Colonic mucosa (tissue), 4 donors: Measurements from ENCODE around the gene MBOAT1. TPM values are rescaled to one million over a fixed set of nuclear protein-coding genes. Genes with fewer than 3 reads are reported as not detected.
"Not testable (repeated sequence)": the region's sequence is repeated elsewhere in the genome, so short reads cannot be mapped to it uniquely, and the experiment has no call there.

Experiments
- DNase-seq: peaks from one replicate; pipeline ENCODE4 v3.0.0-alpha.2; 2020
- H3K27ac ChIP-seq: fragments of 200-600 bp; one replicate; pipeline ENCODE4 v1.8.0; 2021
- H3K27me3 ChIP-seq: fragments of 200-600 bp; one replicate; pipeline ENCODE4 v1.8.0; 2021
- H3K36me3 ChIP-seq: fragments of 200-600 bp; one replicate; pipeline ENCODE4 v1.8.0; 2021
- H3K4me1 ChIP-seq: fragments of 200-600 bp; one replicate; pipeline ENCODE4 v1.8.0; 2021; ENCODE audit warnings: mild to moderate bottlenecking
- H3K4me3 ChIP-seq: fragments of 200-600 bp; one replicate; pipeline ENCODE4 v1.8.0; 2021
- H3K9ac ChIP-seq, 2 donors: one replicate each; pipeline ENCODE4 v1.7.0; 2013; ENCODE audit warnings: control low read depth in 2 of 2, low read depth in 2 of 2, low read length in 2 of 2
- H3K9me3 ChIP-seq: fragments of 200-600 bp; one replicate; pipeline ENCODE4 v1.8.0; 2021
- intact Hi-C: fragments of 100-400 bp; cut with DNase I; formaldehyde crosslinking; loops from one replicate; pipeline ENCODE4 v1.14.1; 2022
- total RNA-seq, 2 donors: library from RNA; stranded (reverse); fragmentation: NEBNext Ultra II Directional in 1 of 2; extraction: Animal tissue kit (Norgen Biotek cat#: 25700) in 1 of 2; gene quantifications; one replicate each; pipeline ENCODE4 v1.2.1, GENCODE V29; 2021
- TF ChIP-seq, protein P1 (sequence below): fragments of 200-600 bp; IDR thresholded peaks from one replicate; pipeline ENCODE4 v1.8.0; 2022; ENCODE audit warnings: antibody characterized with exemption, mild to moderate bottlenecking
- donor health status: healthy.
- donor health status: DM: no; HTN: no; CAD: no.
- donor health status: DM: no; HTN: no; CAD: no.

The MBOAT1 gene
- total RNA-seq, 2 donors from 2014 or later, result 45.7 to 54.1 TPM

DNA sequence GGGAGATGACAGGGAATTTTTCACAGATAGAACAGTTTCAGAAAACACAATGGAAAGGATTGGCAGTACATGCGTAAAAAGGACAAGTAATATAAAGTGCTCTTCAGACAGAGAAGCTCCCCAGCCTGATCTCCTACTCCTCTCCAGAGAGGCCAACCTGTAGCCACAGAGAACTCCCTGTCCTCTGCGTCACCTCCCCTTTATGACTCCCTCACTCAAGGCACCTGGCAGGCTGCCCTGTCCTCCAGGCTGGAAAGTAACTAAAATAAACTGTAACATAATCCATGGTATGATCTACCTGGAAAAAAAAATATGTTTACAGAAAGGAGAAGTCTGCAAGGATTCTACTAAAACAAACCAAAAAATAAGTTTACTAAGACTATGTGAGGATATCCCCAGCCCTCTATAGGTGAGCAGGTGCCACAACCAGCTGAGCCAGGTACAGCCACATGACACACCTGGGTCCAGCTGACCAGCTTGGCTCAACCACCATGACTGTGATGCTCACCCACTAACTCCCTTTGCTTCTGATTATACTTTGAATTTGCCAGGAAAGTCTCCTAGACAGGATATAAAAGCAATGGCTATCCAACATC, 29.2 kb downstream of the MBOAT1 start:
- H3K4me3 ChIP-seq, result no peak overlapping the region
- no peaks in the 10 kb centered on the region for H3K9me3 ChIP-seq
- DNase-seq, result peak; percentile 93
- H3K27ac ChIP-seq, result peak overlapping the region; percentile 77
- peak overlapping the region in 1 of 2 donors; percentile 48 for H3K9ac ChIP-seq
- no peaks in the 10 kb centered on the region for H3K27me3 ChIP-seq
- H3K36me3 ChIP-seq, result no peaks in the 10 kb centered on the region
- TF ChIP-seq, protein P1, sequence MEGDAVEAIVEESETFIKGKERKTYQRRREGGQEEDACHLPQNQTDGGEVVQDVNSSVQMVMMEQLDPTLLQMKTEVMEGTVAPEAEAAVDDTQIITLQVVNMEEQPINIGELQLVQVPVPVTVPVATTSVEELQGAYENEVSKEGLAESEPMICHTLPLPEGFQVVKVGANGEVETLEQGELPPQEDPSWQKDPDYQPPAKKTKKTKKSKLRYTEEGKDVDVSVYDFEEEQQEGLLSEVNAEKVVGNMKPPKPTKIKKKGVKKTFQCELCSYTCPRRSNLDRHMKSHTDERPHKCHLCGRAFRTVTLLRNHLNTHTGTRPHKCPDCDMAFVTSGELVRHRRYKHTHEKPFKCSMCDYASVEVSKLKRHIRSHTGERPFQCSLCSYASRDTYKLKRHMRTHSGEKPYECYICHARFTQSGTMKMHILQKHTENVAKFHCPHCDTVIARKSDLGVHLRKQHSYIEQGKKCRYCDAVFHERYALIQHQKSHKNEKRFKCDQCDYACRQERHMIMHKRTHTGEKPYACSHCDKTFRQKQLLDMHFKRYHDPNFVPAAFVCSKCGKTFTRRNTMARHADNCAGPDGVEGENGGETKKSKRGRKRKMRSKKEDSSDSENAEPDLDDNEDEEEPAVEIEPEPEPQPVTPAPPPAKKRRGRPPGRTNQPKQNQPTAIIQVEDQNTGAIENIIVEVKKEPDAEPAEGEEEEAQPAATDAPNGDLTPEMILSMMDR, result no peak
- H3K4me1 ChIP-seq, result peaks cover 2% of the 10 kb centered on the region
- intact Hi-C loops, result no loop called here

DNA sequence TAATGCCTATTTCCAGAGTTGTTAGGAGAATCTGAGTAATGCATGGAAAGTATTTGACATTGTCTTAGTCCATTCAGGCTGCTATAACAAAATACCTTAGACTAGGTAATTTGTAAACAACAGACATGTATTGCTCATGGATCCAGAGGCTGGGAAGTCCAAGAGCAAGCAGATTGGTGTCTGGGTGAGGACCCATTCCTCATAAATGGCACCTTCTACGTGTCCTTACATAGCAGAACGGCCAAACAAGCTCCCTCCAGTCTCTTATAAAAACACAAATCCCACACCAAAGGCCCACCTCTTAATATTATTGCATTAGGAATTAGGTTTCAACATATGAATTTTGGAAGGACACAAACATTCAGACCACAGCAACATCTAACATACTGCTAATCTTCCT, 30.2 kb downstream of the MBOAT1 start:
- Histone ChIP-seq H3K9ac (no peak overlapping the region), H3K27ac (no peak overlapping the region), H3K27me3 (no peaks in the 10 kb centered on the region), H3K4me3 (no peak overlapping the region), H3K9me3 (no peaks in the 10 kb centered on the region), H3K4me1 (peaks cover 5% of the 10 kb centered on the region), H3K36me3 (no peaks in the 10 kb centered on the region)
- no peak for DNase-seq
- intact Hi-C loops, result no loop called here
- TF ChIP-seq, protein P1, result no peak

DNA sequence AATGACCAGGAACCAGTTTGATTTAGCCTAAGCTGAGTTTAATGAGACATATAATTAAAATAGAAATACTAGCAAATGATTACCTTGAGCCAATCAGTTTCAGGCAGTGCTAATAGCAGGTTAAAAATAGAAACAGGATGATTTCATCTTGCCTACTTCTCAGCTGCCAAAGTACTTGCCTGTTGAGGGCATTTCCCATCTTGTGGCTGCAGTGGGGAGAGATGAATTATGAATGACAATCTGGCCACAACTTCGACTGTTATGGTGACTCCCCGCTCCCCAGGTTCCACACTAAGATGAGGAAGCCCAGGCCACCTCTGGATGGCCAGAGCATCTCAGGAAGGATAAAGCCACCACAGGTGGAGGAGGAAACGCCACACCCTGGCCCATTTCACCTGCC, 31.3 kb downstream of the MBOAT1 start:
- Histone ChIP-seq H3K36me3 (no peaks in the 10 kb centered on the region), H3K4me3 (no peak overlapping the region), H3K4me1 (peaks cover 5% of the 10 kb centered on the region), H3K27ac (no peak overlapping the region), H3K9ac (no peak overlapping the region), H3K9me3 (no peaks in the 10 kb centered on the region), H3K27me3 (no peaks in the 10 kb centered on the region)
- DNase-seq, result no peak
- TF ChIP-seq, protein P1, result no peak
- intact Hi-C loops, result no loop called here

DNA sequence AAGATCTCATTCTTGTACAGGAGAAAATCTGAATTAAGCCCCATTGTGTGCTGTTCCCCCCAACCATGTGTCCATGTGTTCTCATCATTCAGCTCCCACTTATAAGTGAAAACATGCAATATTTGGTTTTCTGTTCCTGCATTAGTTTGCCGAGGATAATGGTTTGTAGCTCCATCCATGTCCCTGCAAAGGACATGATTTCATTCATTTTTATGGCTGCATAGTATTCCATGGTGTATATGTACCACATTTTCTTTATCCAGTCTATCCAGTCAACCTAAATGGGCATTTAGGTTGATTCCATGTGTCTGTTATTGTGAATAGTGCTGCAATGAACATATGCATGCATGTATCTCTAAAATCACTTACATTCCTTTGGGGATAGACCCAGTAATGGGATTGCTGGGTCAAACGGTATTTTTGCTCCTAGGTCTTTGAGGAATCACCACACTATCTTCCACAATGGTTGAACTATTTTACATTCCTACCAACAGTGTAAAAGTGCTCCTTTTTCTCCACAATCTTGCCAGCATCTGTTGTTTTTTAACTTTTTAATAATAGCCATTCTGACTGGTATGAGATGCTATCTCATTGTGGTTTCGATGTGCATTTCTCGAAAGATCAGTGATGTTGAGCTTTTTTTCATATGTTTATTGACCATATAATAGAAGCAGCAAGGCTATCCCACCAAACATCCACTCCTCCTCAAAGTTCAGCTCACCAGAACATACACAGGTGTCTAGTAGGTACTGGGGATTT, 32.8 kb downstream of the MBOAT1 start:
- H3K9me3 ChIP-seq, H3K4me1 ChIP-seq, H3K36me3 ChIP-seq, DNase-seq, intact Hi-C loops, H3K4me3 ChIP-seq, H3K9ac ChIP-seq, H3K27me3 ChIP-seq, H3K27ac ChIP-seq: not testable (repeated sequence)

DNA sequence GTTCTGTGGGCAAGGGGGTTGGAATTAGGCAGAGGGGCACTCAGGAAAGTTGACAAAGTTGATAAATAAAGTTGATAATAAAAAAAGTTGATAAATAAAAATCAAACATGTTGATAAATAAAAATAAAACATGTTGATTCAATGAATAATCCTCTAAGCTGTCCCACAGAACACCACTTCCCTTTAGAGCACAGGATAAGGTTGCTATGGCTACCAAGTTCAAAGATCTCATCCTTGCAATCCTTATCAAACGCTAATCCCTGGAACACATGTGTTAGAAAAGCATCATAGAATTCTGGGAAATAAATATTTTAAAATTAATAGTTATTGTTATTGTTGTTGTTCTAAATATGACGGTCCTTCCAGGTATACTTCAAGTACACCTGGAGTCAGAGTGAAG, 33.9 kb downstream of the MBOAT1 start:
- TF ChIP-seq, protein P1, result no peak
- no peaks in the 10 kb centered on the region for H3K9me3 ChIP-seq
- intact Hi-C loops, result no loop called here
- no peak overlapping the region for H3K27ac ChIP-seq
- peaks cover 5% of the 10 kb centered on the region for H3K4me1 ChIP-seq
- no peak overlapping the region for H3K9ac ChIP-seq
- no peak overlapping the region for H3K4me3 ChIP-seq
- no peak for DNase-seq
- H3K36me3 ChIP-seq, result no peaks in the 10 kb centered on the region
- no peaks in the 10 kb centered on the region for H3K27me3 ChIP-seq

DNA sequence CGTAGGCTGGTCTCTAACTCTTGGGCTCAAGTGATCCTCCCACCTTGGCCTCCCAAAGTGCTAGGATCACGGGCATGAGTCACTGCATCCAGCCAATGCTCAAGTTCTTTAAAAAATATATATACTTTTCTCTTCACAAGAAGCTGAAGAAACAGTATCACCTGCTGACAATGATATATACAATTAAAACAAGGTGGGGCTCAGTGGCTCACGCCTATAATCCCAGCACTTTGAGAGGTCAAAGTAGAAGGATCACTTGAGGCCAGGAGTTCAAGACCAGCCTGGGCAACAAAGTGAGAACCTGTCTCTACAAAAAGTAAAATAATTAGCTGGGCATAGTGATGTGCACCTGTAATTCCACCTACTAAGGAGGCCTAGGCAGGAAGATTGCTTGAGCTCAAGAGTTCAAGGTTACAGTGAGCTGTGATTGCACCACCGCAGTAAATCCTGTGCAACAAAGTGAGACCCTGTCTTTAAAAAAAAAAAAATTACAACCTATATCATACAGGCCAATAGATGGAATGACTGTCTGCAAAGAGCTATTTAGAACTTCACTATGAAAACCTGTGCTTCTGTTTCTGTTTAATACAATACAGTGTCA, 36.4 kb downstream of the MBOAT1 start:
- TF ChIP-seq, protein P1, result no peak
- Histone ChIP-seq H3K9me3 (no peaks in the 10 kb centered on the region), H3K4me3 (no peak overlapping the region), H3K27ac (no peak overlapping the region), H3K4me1 (peaks cover 5% of the 10 kb centered on the region), H3K27me3 (no peaks in the 10 kb centered on the region), H3K9ac (no peak overlapping the region), H3K36me3 (no peaks in the 10 kb centered on the region)
- no peak for DNase-seq
- intact Hi-C loops, result no loop called here
